Stimulated activated CD4-positive, alpha-beta T cell treated with anti-CD3 and anti-CD28 coated beads, Interleukin-15, amount 100 ng/mL, for 1 hour (primary cell): ENCODE data around the gene CPXM2.

Experiments used
- DNase-seq, 2 donors: peaks; one replicate each; pipeline ENCODE4 v3.0.0-alpha.2; 2020; ENCODE audit warnings: low read depth in 1 of 2, low spot score in 1 of 2

Gene CPXM2

DNA sequence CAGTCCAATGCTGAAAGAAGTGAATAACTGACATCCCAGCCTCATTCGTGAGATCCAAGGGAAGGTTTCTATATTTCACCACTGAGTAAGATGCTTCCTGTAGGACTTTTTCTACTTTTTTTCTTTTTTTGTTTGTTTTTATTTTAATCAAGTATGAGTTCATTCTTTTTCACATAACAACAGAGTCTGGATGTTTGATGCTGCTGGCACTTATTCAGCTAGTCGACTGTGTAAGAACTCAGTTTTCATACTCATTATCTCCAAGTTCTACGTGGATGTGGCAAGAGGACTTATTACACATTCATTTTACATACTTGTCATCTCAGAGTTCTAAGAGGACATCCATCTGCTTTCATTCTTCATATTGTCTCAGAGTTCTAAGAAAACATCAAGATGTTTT lies 86.9 kb downstream of the CPXM2 start:
- no peak for DNase-seq

GRCh38 chr10:123800821-123801220 lies 90.8 kb downstream of the CPXM2 start:
- DNase-seq: no peak

DNA sequence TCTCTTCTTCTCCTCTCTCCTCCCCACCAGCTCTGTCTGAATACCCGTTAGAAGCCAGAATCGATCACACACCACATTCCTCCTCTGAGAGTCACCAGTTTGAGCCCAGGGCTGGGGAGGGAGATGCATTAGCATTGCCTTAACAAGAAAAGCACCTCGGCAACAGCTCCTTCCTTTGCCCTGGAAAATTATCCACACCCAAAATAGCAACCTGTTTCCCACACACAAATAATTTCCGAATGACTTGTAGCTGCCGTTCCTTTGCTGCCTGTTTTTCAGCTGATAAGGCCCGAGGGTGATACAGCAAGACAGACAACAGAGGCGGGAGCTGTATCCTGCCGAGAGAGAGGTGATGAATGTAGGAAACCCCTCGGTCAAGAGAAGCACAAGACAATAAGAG lies 91.3 kb downstream of the CPXM2 start:
- DNase-seq: no peak

DNA sequence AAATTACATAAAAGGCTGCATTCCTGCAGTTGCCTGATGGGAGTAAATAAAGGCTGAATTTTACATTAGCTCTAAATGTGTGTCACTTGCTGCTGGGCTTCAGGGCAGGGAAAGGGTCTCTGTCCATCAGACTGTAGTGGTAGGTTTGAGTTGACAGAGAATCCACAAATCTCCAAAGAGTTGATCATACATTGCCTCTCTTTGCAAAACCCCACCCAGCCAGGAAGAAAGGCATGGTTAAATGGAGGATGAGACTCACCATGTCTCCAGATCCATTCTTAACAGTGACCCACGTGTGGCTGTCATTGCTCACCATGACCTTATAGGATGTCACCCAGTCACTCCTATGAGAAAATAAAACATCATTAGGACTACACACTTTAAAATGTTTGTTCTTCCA lies 92.8 kb downstream of the CPXM2 start:
- DNase-seq: no peak

DNA sequence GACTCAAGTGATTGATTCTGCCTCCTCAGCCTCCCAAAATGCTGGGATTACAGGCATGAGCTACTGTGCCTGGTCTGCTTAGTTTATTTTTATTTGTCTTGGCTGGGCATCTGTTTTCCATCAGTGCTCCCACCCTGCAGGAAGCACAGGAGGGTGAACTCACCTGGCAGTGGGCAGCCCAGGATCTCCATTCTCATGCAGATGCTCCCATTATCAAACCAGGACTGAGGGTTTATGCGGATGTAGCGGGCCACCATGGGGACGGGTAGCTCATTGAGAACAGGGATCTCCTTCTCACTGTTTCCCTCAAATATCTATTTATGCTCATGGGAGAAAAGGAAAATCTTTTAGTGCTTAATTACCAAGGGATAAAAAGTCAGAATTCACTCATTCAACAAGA lies 93.8 kb downstream of the CPXM2 start:
- DNase-seq: no peak

GRCh38 chr10:123796736-123797135 lies 94.9 kb downstream of the CPXM2 start:
- no peak for DNase-seq

GRCh38 chr10:123795846-123796590 lies 95.6 kb downstream of the CPXM2 start:
- no peak for DNase-seq

- DNase-seq: no peak
These were observed 96.3 kb downstream of the CPXM2 start for GRCh38 chr10:123795196-123795780.

DNA sequence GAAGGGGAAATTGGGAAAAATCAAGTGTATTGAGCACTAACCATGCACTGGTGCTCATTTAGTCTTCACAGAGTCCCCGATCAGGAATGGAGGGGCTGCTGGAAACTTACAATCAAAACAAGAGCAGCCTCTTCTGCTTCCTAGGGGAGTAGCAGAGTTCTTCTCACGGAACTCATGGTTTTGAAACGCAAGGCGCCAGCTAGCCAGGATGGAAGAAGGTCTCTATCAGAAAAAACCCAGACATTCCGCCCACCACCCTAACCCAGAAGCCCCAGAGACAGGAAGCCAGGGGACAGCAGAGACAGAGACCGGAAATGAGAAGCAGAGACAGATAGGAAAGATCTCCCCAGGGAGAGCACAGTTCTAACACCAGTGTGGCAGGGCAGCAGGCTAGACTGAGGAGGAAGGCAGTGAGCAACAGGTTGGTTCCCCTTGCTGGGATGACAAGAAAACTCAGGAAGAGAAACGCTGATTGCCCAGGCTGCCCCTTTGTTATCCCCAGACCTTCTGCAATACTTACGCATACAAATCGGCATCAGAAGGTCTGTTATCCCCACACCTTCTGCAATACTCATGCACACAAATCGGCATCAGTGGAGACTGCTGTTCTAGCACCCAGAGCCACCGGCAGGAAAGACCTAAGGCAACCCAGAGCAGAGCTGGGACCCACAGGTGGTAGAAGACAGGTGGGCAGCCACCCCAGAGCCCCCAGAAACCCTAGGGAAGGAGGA lies 99.2 kb downstream of the CPXM2 start:
- DNase-seq: no peak

DNA sequence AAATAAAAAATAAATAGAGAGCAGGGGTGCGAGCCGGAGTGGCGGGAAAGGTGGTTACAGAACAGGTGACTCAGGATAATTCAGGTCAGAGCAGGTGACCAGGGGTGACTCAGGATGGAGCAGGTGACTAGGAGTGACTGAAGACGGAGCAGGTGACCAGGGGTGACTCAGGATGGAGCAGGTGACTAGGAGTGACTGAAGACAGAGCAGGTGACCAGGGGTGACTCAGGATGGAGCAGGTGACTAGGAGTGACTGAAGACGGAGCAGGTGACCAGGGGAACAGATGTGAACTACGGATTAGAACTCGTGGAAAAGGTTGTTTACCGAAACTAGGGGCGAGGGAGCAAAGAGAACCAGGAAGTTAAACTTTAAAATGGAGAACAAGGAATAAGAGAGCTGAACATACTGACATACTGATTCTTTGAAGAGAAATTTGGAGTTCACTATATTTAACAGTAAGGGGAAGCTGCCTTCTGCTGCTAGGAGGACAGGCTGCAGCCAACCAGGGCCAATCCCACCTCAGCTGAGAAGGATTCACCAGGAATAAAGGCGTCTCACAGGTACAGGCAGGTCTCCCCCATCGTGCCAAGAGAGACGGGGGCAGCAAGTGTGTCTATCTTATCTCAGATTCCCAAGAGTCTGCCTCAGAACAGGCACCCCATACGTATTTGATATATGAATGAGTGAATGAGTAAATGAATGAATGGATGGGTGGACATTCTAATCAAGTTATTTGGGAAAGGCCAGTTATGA lies 101.3 kb downstream of the CPXM2 start:
- DNase-seq: no peak

- DNase-seq: no peak
These were observed 102.6 kb downstream of the CPXM2 start for GRCh38 chr10:123788981-123789380.

DNA sequence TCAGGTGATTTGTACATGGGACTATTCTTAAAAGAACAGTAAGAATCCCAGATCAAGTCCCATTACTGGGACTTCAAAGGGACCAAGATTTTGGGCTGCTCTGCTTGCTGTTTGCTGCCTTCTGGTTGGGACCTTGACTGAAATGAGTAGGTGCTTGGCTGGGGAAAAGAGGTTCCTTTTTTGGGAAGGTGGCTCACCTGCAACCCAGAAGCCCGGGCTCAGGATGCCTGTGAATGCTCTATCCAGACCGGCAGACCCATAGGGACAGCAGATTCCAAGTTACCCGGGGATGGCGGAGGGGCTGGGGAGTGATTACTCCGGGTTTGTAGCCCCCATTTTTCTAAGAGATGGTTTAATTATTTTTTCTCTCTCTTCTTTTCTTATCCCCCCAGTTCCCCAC lies 104.0 kb downstream of the CPXM2 start:
- DNase-seq: no peak

- DNase-seq: no peak
These were observed 104.7 kb downstream of the CPXM2 start for GRCh38 chr10:123786896-123787295.

DNA sequence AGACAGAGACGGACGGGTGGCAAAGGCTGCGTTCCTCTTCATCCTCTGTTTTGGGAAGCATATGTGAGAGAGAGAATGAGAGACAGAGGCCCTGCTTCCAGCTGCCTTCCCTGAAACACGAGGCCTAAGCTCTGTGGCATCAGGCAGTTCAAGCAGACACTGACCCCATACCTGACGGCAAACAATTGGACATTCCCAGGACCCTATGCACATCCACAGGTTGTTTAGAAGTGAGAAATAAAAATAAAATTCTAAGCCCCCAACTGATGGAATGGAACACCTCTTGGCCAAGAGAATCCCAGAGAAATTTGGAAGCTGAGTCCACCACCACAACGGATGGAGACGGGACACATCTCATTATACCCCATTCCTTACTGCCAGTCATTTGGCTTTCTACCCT lies 105.3 kb downstream of the CPXM2 start:
- DNase-seq: no peak

GRCh38 chr10:123784646-123785045 lies 107.0 kb downstream of the CPXM2 start:
- DNase-seq: no peak

- DNase-seq: no peak
These were observed 107.4 kb downstream of the CPXM2 start for GRCh38 chr10:123784216-123784615.

DNA sequence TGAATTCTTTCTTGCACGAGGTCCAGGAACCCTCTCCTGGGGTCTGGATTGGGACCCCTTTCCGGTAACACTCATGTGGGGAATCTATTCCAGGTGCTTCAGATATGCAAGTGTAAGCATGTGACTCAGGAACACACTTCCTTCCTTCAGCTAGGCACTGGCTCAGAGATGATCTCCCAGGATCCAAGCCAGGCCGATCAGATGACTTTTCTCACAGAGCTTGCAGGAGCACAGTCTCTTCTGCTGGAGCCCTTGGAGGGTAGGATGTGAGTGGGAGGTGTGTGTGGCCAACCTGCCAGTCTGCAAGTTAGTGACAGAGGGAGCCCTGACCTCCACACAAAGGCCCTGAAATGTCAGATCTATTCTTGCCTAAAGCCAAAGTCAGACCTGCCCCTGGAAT lies 108.3 kb downstream of the CPXM2 start:
- DNase-seq: no peak

DNA sequence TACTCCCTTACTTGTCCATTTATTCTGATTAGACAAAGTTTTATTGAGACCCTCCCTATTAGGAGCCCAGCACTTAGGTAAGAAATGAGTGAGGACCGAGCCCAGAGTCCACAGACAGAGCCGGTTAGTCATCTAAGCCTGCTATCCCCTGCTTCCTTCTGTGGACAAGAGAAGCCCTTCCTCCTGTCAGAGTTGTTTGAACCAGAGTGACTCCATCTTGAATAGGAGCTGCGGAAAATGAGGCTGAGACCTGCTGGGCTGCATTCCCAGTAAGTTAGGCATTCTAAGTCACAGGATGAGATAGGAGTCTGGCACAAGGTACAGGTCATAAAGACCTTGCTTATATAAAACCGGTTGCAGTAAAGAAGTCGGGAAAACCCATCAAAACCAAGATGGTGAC lies 109.1 kb downstream of the CPXM2 start:
- DNase-seq: no peak

GRCh38 chr10:123781956-123782500 lies 109.6 kb downstream of the CPXM2 start:
- DNase-seq: no peak

- no peak for DNase-seq
These were observed 110.2 kb downstream of the CPXM2 start for GRCh38 chr10:123781324-123781900.
